GM21360 (cell line): ENCODE data around the gene NUP58.

Experiments used
- ATAC-seq: cut with Tn5 transposase; IDR thresholded peaks from one replicate; pipeline ENCODE4 v1.9.1; 2021; ENCODE audit warnings: mild to moderate bottlenecking, moderate library complexity; ENCODE audit not compliant: unreplicated experiment

NUP58 gene

GRCh38 chr13:25375727-25376358 is 74.4 kb downstream of the NUP58 start:
- no peak for ATAC-seq

GRCh38 chr13:25377244-25377962 is 76.0 kb downstream of the NUP58 start:
- ATAC-seq, result no peak

- ATAC-seq, result no peak
These were observed 77.1 kb downstream of the NUP58 start for GRCh38 chr13:25378528-25378927.

- ATAC-seq, result no peak
These were observed 77.6 kb downstream of the NUP58 start for GRCh38 chr13:25379011-25379410.

GRCh38 chr13:25380082-25380481 is 78.7 kb downstream of the NUP58 start:
- ATAC-seq, result no peak

- no peak for ATAC-seq
These were observed 79.4 kb downstream of the NUP58 start for GRCh38 chr13:25380741-25381324.

GRCh38 chr13:25384758-25385410 is 83.5 kb downstream of the NUP58 start:
- ATAC-seq, result no peak

GRCh38 chr13:25391932-25392331 is 90.5 kb downstream of the NUP58 start:
- ATAC-seq, result no peak
